ENCODE measurements around the gene HK1.

The HK1 gene

DNA sequence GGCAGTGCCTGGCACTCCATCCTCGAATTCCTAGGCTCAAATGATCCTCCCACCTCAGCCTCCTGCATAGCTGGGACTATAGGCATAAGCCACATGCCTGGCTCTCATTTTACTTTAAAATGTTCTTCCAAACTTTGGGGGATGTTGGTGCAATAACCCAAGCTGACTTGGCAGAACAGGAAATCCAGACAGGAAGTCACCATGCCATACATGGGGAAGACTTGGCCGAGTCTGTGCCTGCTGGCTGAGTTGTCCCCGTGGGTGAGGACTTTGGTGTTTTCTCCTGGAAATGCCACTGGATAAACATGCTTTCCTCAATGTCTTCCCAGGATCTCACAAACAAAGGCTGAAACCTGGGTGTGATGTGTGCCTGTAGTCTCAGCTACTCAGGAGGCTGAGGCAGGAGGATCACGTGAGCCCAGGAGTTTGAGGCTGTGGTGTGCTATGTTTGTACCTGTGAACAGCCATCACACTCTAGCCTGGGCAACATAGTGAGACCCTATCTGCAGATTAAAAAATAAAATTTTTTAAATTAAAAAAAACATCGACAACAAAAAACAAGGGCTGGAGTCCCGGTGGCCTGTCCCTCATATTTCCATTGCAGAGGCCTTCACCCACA, 38.4 kb upstream of the HK1 start:
- Histone ChIP-seq H3K4me1 (ENCODE audit: control insufficient read depth in 1 of 2, insufficient read depth in 2 of 2, low read length in 2 of 2) (no peaks in the 10 kb centered on the region), H3K79me1 (ENCODE audit: low read length) (no peaks in the 10 kb centered on the region), H3K4me3 (ENCODE audit: low read depth, low read length) (no peak overlapping the region), H2BK120ac (ENCODE audit: insufficient read depth, low read length, poor library complexity) (no peak overlapping the region), H4K12ac (ENCODE audit: low read depth, low read length) (no peak overlapping the region), H3K14ac (ENCODE audit: low read length) (no peak overlapping the region), H3K4me2 (ENCODE audit: low read length) (no peak overlapping the region), H2BK5ac (ENCODE audit: low read depth, low read length, poor library complexity) (no peak overlapping the region), H3K36me3 (ENCODE audit: control insufficient read depth in 1 of 2, insufficient read depth in 2 of 2, low read length in 2 of 2) (no peaks in the 10 kb centered on the region), H2BK12ac (ENCODE audit: low read length) (no peak overlapping the region), H2AK5ac (ENCODE audit: low read length) (no peak overlapping the region), H3K9ac (ENCODE audit: low read length) (no peak overlapping the region), H3K23ac (ENCODE audit: low read length) (no peak overlapping the region), H2AFZ (ENCODE audit: insufficient read depth, low read length, poor library complexity) (no peak overlapping the region), H3K9me3 (ENCODE audit: insufficient read depth, low read depth, low read length) (no peaks in the 10 kb centered on the region), H4K8ac (ENCODE audit: low read depth, low read length) (no peak overlapping the region), H3K27ac (ENCODE audit: low read depth, low read length) (no peak overlapping the region), H3K27me3 (ENCODE audit: insufficient read depth, low read length) (no peaks in the 10 kb centered on the region), H4K91ac (ENCODE audit: low read depth, low read length) (no peak overlapping the region), H3K79me2 (ENCODE audit: control insufficient read depth, insufficient read depth, low read length, poor library complexity) (no peaks in the 10 kb centered on the region), H3K18ac (ENCODE audit: low read length) (no peak overlapping the region), H3K4ac (ENCODE audit: low read depth, low read length) (no peak overlapping the region)
- WGBS (ENCODE audit: extremely low coverage, insufficient coverage, insufficient read length) = no CpG with 5 or more reads among the region's 6 CpGs
- DNase-seq = no peak

DNA sequence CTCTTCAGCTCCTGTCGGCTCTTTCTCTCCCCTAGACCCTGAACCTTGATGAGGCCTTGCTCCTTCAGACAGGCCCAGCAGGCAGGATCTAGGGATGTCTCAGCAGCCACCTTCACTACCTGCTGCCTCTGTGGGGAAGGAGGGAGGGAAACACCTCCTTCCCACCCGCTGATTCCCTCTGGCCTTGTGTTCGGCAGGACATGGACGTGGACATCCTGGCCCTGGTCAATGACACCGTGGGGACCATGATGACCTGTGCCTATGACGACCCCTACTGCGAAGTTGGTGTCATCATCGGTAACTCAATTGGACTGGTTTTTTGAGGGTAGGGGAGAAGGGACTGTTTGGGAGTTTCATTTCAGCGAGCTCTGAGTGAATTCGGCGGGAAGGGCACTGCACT, 37.8 kb upstream of the HK1 start:
- Histone ChIP-seq H3K79me2 (ENCODE audit: control insufficient read depth, insufficient read depth, low read length, poor library complexity) (no peaks in the 10 kb centered on the region), H3K4me1 (ENCODE audit: control insufficient read depth in 1 of 2, insufficient read depth in 2 of 2, low read length in 2 of 2) (no peaks in the 10 kb centered on the region), H3K4me2 (ENCODE audit: low read length) (no peak overlapping the region), H3K4me3 (ENCODE audit: low read depth, low read length) (no peak overlapping the region), H3K27me3 (ENCODE audit: insufficient read depth, low read length) (no peaks in the 10 kb centered on the region), H2BK12ac (ENCODE audit: low read length) (no peak overlapping the region), H3K14ac (ENCODE audit: low read length) (no peak overlapping the region), H3K4ac (ENCODE audit: low read depth, low read length) (no peak overlapping the region), H4K8ac (ENCODE audit: low read depth, low read length) (no peak overlapping the region), H3K9me3 (ENCODE audit: insufficient read depth, low read depth, low read length) (no peaks in the 10 kb centered on the region), H3K18ac (ENCODE audit: low read length) (no peak overlapping the region), H2AK5ac (ENCODE audit: low read length) (no peak overlapping the region), H2AFZ (ENCODE audit: insufficient read depth, low read length, poor library complexity) (no peak overlapping the region), H3K23ac (ENCODE audit: low read length) (no peak overlapping the region), H3K9ac (ENCODE audit: low read length) (no peak overlapping the region), H4K91ac (ENCODE audit: low read depth, low read length) (no peak overlapping the region), H2BK5ac (ENCODE audit: low read depth, low read length, poor library complexity) (no peak overlapping the region), H3K36me3 (ENCODE audit: control insufficient read depth in 1 of 2, insufficient read depth in 2 of 2, low read length in 2 of 2) (no peaks in the 10 kb centered on the region), H3K79me1 (ENCODE audit: low read length) (no peaks in the 10 kb centered on the region), H2BK120ac (ENCODE audit: insufficient read depth, low read length, poor library complexity) (no peak overlapping the region), H4K12ac (ENCODE audit: low read depth, low read length) (no peak overlapping the region), H3K27ac (ENCODE audit: low read depth, low read length) (no peak overlapping the region)
- WGBS (ENCODE audit: extremely low coverage, insufficient coverage, insufficient read length) = no CpG with 5 or more reads among the region's 11 CpGs
- no peak for DNase-seq

DNA sequence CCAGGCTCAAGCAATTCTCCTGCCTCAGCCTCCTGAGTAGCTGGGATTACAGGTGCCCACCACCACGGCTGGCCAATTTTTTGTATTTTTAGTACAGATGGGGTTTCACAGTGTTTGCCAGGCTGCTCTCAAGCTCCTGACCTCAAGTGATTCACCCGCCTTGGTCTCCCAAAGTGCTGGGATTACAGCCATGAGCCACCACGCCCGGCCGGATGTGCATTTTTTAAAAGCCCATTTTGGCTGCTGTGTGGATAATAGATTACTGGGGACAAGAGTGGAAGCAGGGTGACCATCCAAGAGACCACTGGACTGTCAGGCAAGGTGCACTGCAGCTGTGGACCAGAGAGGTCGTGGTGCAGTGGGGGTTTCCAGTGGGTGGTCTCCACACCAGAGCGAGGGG, 36.7 kb upstream of the HK1 start:
- no peak overlapping the region for H2AFZ ChIP-seq (ENCODE audit: insufficient read depth, low read length, poor library complexity)
- no peak overlapping the region for H2BK120ac ChIP-seq (ENCODE audit: insufficient read depth, low read length, poor library complexity)
- no peak overlapping the region for H3K4me2 ChIP-seq (ENCODE audit: low read length)
- no peak overlapping the region for H2AK5ac ChIP-seq (ENCODE audit: low read length)
- no peaks in the 10 kb centered on the region for H3K36me3 ChIP-seq (ENCODE audit: control insufficient read depth in 1 of 2, insufficient read depth in 2 of 2, low read length in 2 of 2)
- no peak overlapping the region for H3K18ac ChIP-seq (ENCODE audit: low read length)
- no peak overlapping the region for H3K27ac ChIP-seq (ENCODE audit: low read depth, low read length)
- no peak overlapping the region for H2BK12ac ChIP-seq (ENCODE audit: low read length)
- no peak overlapping the region for H2BK5ac ChIP-seq (ENCODE audit: low read depth, low read length, poor library complexity)
- no peak for DNase-seq
- no peak overlapping the region for H4K91ac ChIP-seq (ENCODE audit: low read depth, low read length)
- no peaks in the 10 kb centered on the region for H3K79me1 ChIP-seq (ENCODE audit: low read length)
- H3K27me3 ChIP-seq (ENCODE audit: insufficient read depth, low read length) = no peaks in the 10 kb centered on the region
- no peak overlapping the region for H4K8ac ChIP-seq (ENCODE audit: low read depth, low read length)
- H3K79me2 ChIP-seq (ENCODE audit: control insufficient read depth, insufficient read depth, low read length, poor library complexity) = no peaks in the 10 kb centered on the region
- H3K4ac ChIP-seq (ENCODE audit: low read depth, low read length) = no peak overlapping the region
- no peak overlapping the region for H3K4me3 ChIP-seq (ENCODE audit: low read depth, low read length)
- no peak overlapping the region for H3K14ac ChIP-seq (ENCODE audit: low read length)
- H3K9me3 ChIP-seq (ENCODE audit: insufficient read depth, low read depth, low read length) = no peaks in the 10 kb centered on the region
- no peak overlapping the region for H3K9ac ChIP-seq (ENCODE audit: low read length)
- WGBS (ENCODE audit: extremely low coverage, insufficient coverage, insufficient read length) = no CpG with 5 or more reads among the region's 7 CpGs
- no peak overlapping the region for H3K23ac ChIP-seq (ENCODE audit: low read length)
- H4K12ac ChIP-seq (ENCODE audit: low read depth, low read length) = no peak overlapping the region
- H3K4me1 ChIP-seq (ENCODE audit: control insufficient read depth in 1 of 2, insufficient read depth in 2 of 2, low read length in 2 of 2) = no peaks in the 10 kb centered on the region

DNA sequence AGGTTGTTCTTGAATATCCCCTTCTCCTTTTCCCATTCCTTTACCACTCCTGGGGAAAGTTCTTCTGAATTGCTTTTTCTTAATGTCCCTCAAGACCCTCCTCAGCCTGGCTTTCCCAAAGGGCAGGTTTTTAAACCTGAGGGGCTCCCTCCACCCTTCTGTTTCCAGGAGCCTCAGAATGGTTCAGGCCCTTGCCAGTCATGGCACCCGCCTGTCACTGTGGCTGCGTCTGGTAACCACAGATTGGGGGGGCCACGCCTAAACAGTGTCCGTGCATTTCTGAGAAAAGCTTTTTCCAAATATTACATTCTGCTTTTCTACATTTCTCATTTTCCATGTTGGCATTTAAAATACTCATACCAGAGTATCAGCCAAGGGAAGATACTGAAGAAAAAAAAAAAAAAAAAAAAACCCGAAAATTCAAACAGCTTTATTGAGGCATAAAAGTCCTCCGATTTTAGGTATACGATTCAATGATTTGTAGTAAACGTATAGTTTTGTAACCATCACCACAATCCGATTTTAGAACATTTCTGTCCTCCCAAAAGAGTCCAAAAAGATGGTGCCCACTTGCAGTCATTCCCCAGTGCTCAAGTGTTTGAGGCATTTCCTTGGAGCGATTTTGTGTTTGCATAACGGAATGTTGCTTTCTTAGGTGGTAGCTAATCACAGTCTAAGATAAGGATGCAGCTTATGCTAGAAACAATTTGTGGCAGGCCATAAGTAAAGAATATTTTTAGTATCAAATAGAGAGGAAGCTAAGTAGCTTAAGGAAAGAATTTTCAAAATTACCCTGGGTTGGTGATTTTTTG, 36.0 kb upstream of the HK1 start:
- H4K8ac ChIP-seq (ENCODE audit: low read depth, low read length) = no peak overlapping the region
- H3K4ac ChIP-seq (ENCODE audit: low read depth, low read length) = no peak overlapping the region
- H3K27me3 ChIP-seq (ENCODE audit: insufficient read depth, low read length) = no peaks in the 10 kb centered on the region
- H3K4me3 ChIP-seq (ENCODE audit: low read depth, low read length) = no peak overlapping the region
- H3K9ac ChIP-seq (ENCODE audit: low read length) = no peak overlapping the region
- H2AK5ac ChIP-seq (ENCODE audit: low read length) = no peak overlapping the region
- H3K79me2 ChIP-seq (ENCODE audit: control insufficient read depth, insufficient read depth, low read length, poor library complexity) = no peaks in the 10 kb centered on the region
- H3K23ac ChIP-seq (ENCODE audit: low read length) = no peak overlapping the region
- H3K14ac ChIP-seq (ENCODE audit: low read length) = no peak overlapping the region
- no peak overlapping the region for H2BK12ac ChIP-seq (ENCODE audit: low read length)
- no peak overlapping the region for H4K91ac ChIP-seq (ENCODE audit: low read depth, low read length)
- no peak overlapping the region for H4K12ac ChIP-seq (ENCODE audit: low read depth, low read length)
- H2BK120ac ChIP-seq (ENCODE audit: insufficient read depth, low read length, poor library complexity) = no peak overlapping the region
- H3K36me3 ChIP-seq (ENCODE audit: control insufficient read depth in 1 of 2, insufficient read depth in 2 of 2, low read length in 2 of 2) = no peaks in the 10 kb centered on the region
- H3K4me2 ChIP-seq (ENCODE audit: low read length) = no peak overlapping the region
- no peak overlapping the region for H2AFZ ChIP-seq (ENCODE audit: insufficient read depth, low read length, poor library complexity)
- no peak overlapping the region for H2BK5ac ChIP-seq (ENCODE audit: low read depth, low read length, poor library complexity)
- DNase-seq = peak in 1 of 2 donors; percentile 63
- H3K4me1 ChIP-seq (ENCODE audit: control insufficient read depth in 1 of 2, insufficient read depth in 2 of 2, low read length in 2 of 2) = no peaks in the 10 kb centered on the region
- H3K18ac ChIP-seq (ENCODE audit: low read length) = no peak overlapping the region
- WGBS (ENCODE audit: extremely low coverage, insufficient coverage, insufficient read length) = no CpG with 5 or more reads among the region's 11 CpGs
- H3K27ac ChIP-seq (ENCODE audit: low read depth, low read length) = no peak overlapping the region
- no peaks in the 10 kb centered on the region for H3K9me3 ChIP-seq (ENCODE audit: insufficient read depth, low read depth, low read length)
- no peaks in the 10 kb centered on the region for H3K79me1 ChIP-seq (ENCODE audit: low read length)
